NCI-H345 (cell line): ENCODE measurements around the gene TOMM40L.
A peak's percentile ranks its signal among the peaks of the same experiment; 100 is the strongest.

ENCODE experiments used
- DNase-seq: peaks from one replicate; lab custom pipeline; 2025; lab: John Stamatoyannopoulos, UW

Gene TOMM40L

GRCh38 chr1:161225534-161226319 lies at the start of gene TOMM40L:
TOMM40L (plus strand) TSS chr1:161226060; CDS start chr1:161226490, 430 bp downstream.
- peak; percentile 95 for DNase-seq

- no peak for DNase-seq
Measured at GRCh38 chr1:161176468-161177111, 49.3 kb upstream of the TOMM40L start.

GRCh38 chr1:161177112-161177935 lies 48.5 kb upstream of the TOMM40L start, which contains the start of gene B4GALT3:
B4GALT3 (minus strand) TSS chr1:161177507; CDS start chr1:161176060, 1,447 bp downstream.
- peak; percentile 88 for DNase-seq

- no peak for DNase-seq
Measured at GRCh38 chr1:161177936-161178244, 48.0 kb upstream of the TOMM40L start.

- no peak for DNase-seq
Measured at GRCh38 chr1:161179698-161180097, 46.2 kb upstream of the TOMM40L start.

GRCh38 chr1:161180639-161181038 lies 45.2 kb upstream of the TOMM40L start:
- no peak for DNase-seq

GRCh38 chr1:161182214-161182613 lies 43.6 kb upstream of the TOMM40L start:
- DNase-seq, result no peak

GRCh38 chr1:161185282-161185682 lies 40.6 kb upstream of the TOMM40L start:
- no peak for DNase-seq

- no peak for DNase-seq
Measured at GRCh38 chr1:161185732-161186311, 40.0 kb upstream of the TOMM40L start.

- no peak for DNase-seq
Measured at GRCh38 chr1:161187311-161187710, 38.5 kb upstream of the TOMM40L start.

GRCh38 chr1:161188381-161188780 lies 37.5 kb upstream of the TOMM40L start:
- DNase-seq, result no peak

- DNase-seq, result no peak
Measured at GRCh38 chr1:161189036-161189435, 36.8 kb upstream of the TOMM40L start.

GRCh38 chr1:161190962-161191521 lies 34.8 kb upstream of the TOMM40L start:
- DNase-seq, result no peak

GRCh38 chr1:161191971-161192370 lies 33.9 kb upstream of the TOMM40L start:
- DNase-seq, result no peak

GRCh38 chr1:161192476-161193465 lies 33.1 kb upstream of the TOMM40L start:
- peak; percentile 60 for DNase-seq

- no peak for DNase-seq
Measured at GRCh38 chr1:161193561-161194235, 32.2 kb upstream of the TOMM40L start.

GRCh38 chr1:161195171-161195570 lies 30.7 kb upstream of the TOMM40L start:
- no peak for DNase-seq

- DNase-seq, result no peak
Measured at GRCh38 chr1:161196111-161196510, 29.7 kb upstream of the TOMM40L start.

- no peak for DNase-seq
Measured at GRCh38 chr1:161196521-161197451, 29.1 kb upstream of the TOMM40L start.
